GM21619 (cell line): ENCODE data around the gene CRISPLD2.

ENCODE experiments used
- ATAC-seq: cut with Tn5 transposase; IDR thresholded peaks from one replicate; pipeline ENCODE4 v1.9.1; 2021; ENCODE audit not compliant: unreplicated experiment

CRISPLD2 gene

DNA sequence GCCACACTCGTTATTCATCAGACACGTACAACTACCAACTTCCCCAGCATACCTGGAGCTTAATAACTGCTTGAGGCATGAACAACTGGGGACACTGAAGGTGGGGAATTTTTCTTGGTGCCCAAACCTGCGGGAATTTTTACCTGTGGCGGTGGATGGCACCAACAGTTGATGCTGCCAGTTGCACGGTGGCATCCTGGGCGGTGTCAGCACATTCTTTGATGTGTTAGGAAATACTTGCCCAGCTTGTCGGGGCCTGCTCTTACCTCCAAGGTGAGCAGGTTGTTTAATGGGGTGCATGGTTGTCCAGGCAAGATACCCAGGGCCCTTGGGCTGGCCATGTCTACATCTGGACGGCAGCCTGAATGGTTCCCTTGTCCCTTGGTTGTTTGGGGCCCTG is 79.6 kb downstream of the CRISPLD2 start:
- no peak for ATAC-seq

DNA sequence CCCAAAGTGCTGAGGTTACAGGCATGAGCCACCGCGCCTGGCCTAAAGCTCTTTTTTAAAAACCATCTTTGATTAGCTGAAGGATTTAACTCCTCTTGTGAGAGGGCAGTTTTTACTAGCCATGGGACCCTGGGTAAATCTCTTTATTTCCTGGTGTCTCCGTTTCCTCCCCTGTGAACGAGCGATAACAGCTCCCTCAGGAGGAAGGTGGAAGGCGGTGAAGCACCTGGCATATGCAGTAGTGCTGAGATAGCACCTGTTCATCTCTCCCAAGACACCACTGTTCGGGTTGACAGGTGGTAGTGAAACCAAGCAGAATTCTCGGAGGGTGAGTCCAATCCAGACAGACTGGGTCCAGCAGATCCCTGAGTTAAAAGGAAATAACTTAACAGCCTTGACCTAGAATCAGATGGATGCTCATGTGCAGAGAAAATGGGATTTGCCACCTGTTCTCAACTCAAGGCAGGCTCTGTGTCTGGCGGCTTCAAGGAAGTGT is 86.2 kb downstream of the CRISPLD2 start:
- ATAC-seq: no peak

DNA sequence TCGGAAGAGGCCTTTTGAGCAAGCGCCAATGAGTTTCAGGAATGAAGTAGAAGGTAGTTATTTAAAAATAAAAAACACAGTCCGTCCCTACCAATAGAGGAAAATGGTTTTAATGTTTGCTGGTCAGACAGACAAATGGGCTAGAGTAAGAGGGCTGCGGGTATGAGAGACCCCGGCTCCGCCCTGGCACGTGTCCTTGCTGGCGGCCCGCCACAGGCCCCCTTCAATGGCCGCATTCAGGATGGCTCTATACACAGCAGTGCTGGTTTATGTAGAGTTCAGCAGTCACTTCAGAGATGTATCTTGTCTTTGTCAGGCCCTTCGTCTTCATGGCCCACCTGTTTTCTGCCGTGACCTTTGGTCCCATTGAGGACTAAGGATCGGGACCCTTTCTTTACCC is 87.3 kb downstream of the CRISPLD2 start:
- no peak for ATAC-seq

DNA sequence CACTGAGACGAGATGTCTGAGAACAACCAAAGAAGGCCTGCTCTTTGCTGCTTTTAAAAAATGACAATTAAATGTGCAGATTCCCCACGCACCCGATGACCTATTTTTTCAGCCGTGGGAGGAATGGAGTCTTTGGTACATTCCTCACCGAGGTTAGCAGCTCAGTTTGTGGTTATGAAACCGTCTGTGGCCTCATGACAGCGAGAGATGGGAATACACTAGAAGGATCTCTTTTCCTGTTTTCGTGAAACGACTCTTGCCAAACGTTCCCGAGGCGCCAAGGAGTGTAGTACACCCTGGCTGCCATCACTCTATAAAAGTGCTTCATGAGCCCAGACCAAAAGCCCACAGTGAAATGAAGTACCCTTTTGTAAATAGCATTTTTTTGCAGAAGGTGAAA is 87.8 kb downstream of the CRISPLD2 start:
- ATAC-seq: no peak

DNA sequence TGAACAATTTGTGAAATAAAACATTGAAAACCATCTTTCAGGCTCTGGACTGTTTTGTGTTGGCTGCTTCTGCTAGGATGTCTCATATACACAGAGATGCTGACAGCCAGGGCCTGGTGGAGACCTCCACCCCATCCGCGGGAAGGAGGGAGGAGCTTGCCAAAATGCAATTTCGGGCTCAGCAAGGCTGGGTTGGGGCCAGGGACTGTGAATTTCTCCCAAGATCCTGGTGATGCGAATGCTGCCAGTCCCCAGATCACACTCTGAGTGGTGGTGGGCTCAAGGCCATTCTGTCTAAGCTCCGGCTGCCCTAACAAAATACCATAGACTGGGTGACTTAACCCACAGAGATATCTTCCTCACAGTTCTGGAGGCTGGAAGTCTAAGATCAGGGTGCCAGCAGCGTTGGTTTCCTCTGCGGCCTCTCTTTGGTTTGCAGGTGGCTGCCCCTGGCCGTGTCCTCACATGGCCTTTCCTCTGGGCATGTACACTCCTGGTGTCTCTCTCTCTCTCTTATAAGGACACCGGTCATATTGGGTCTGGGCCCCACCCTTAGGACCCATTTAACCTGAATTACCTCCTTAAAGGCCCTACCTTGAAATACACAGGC is 89.8 kb downstream of the CRISPLD2 start:
- ATAC-seq: no peak

DNA sequence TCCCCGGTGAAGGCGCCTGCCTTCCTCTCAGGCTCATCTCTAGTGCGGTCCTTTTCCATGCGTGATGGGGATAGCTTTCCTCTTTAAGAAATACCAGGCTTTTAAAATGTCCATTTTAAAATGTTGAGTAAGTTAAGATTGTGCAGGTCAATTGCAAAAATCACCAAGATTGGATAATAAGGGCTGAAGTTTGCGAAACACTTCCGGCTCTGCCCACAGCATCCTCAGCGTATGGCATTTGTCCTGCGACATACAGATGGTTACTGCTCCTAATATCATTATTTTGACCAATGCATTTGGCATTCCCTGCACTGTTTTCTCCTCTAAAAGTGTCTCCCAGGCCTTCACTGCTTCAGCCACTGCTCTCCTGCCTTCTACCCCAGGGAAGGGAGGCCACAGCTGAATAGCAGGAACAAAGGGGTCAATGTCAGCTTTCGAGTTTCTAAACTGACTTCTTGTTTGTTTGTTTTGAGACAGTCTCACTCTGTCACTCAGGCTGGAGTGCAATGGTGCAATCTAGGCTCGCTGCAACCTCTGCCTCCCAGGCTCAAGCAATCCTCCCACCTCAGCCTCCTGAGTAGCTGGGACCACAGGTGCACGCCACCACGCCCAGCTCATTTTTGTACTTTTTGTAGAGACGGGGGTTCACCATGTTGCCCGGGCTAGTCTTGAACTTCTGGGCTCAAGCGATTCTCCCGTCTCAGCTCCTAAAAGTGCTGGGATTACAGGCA is 91.9 kb downstream of the CRISPLD2 start:
- ATAC-seq: no peak

DNA sequence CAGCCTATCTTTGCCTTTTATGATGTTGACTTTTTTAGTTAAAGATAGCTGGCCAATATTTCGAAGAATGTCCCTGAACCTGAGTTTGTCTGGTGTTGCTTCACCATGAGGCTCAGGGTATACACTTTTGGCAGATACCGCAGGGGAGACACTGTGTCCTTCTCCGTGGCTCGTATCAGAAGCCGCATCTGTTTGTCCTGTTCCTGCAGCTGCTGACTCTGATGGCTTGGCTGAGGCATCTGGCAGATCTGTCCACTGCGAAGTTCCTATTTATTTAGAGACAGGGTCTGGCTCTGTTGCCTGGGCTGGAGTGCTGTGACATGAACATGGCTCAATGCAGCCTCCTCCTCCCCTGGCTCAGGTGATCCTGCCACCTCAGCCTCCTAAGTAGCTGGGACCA is 93.5 kb downstream of the CRISPLD2 start:
- ATAC-seq: no peak

DNA sequence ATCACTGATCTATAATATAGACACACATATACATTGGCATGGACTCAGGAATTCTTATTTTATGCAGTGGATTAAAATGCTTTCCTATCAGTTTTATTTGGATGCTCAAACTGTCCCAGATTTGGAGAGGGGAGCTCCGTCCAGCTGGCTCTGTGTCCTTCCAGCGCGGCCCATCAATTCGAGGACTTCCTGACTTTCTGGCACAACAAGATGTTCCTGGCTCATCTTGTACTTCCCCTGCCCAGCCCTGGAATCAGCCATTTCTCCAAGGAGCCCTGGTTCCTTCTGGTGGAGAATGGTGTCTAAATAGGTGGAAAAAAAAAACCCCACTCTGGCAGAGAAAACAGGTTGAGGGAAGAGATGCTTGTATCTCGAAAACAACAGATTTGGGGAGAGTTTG is 94.5 kb downstream of the CRISPLD2 start:
- no peak for ATAC-seq

DNA sequence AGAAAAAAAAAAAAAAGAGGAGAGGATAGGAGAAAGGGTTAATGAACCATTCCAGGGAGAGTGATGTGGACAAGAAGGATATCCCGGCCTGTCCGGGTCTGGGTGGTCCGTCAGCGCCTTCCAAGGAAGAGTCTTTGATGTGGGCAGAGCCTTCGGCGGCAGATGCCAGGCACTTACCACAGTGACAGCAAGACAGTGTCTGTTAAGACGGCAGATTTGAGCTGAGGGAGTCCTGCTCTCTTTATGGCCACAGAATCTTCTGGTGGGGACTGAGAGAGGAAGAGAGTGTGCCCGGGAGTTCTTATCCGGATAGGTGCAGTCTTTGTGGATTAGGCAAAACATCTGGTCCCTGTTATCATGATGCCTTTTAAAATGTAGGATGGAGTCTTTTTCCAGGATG is 96.4 kb downstream of the CRISPLD2 start:
- no peak for ATAC-seq

DNA sequence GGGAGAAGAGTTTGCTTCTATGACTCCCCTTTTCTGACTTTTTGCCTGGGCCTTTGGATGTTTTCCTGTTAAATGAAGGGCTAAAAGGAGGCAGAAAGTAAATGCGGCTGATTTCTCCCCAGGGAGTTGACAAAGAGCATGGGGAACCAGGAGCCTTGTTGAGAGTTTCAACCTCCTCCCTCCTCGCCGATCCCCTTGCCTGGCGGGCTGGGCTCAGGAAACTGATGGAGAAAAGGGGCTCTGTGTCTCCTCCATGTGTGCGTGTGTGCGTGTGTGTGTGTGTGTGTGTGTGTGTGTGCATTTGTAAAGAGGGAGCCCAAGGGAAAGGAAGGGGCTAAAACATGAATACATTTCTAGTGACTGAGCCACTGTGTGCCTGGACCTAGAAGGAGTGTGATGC is 97.1 kb downstream of the CRISPLD2 start:
- ATAC-seq: no peak

DNA sequence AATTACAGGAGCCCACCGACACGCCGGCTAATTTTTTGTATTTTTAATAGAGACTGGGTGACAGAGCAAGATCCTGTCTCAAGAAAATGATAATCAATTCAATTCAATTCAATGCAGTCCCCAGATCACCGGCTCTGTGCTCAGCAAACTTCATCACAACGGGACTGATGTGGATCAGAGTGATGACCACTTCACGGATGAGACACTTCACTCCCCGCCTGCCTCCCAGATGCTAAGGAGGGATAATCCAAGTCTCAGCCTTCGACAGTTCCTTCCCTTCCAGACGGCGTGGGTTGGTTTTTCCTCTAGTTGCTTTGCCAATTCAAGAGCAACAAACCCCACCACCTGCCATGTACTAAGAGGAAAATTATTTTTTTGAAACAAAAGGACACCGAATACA is 97.7 kb downstream of the CRISPLD2 start:
- ATAC-seq: no peak

DNA sequence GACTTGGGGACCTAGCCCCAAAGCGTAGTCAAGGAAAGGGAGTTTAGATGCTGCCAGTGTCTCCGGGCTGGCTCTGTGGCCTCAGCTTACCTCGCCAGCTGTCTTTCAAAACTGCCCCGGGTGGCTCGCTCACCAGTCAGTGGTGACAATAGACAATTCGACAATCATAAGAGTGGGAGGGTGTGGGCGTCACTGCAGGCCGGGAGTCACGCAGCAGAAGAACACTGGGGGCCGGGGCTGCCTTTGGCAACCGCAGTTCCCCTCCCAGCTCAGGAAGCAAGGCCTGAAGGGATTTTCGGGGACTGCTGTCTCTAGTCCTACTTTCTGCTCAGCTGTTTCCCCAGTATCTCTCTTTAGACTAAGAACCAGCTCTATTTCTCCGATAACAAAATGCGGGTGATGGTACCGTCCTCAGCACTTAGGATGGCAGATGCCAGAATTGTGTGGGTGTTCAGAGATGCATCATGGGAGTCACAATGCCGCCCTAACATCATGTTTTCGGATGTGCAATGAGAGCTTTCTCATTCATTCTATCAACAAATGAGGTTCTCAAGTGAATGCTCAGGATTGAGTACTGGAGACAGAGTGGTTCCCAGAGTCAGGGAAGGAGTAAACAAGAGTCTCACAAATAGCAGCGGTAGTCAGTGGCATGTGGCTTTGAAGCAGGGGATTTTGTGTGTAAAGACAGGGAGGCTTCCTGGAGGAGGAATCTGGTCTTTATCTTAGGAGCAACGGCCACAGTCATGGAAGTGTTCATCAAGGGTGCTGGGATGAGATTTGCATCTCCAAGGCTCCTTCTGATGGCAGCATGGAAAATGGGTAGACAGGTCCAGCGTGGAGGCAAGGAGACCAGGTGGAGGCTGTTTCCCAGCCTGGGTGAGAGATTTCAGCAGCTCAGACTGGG is 98.5 kb downstream of the CRISPLD2 start:
- no peak for ATAC-seq

DNA sequence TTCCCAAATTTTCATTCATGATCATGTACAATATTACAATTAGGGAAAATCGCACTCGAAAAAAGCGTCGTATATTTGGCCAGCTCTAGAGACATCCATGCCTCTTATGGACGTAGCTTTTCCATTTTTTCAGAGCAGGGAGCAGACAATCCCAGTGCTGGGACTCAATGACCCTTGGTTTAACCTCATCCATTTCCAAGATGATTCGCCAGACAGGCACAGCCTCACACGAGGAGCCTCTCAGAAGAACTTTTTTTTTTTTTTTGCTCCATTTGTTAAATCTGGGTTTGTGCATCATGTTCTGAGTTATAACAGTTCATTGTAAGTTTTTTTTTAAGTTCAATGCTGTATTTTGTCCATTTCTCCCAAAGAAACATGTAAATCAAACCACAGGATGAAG is 99.5 kb downstream of the CRISPLD2 start:
- ATAC-seq: no peak

DNA sequence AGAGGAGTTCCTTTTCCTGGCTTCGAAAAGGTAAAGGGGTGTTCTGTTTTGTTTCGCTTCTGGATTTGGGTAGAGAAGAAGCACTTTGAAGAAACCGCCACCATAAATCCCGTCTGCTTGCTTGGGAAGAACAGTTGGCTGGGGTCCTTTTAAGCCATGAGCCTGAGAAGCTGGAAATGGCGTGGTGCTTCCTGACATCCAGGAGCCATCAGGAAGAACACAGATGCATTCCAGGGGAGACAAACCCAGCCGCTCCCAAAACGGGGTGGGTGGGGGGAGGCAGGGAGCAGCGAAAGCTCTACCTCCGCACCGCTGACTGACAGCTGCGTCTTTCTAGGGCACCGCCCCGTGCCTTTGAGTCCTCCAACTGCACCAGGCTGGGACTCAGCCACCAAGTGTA is 99.9 kb downstream of the CRISPLD2 start:
- no peak for ATAC-seq

DNA sequence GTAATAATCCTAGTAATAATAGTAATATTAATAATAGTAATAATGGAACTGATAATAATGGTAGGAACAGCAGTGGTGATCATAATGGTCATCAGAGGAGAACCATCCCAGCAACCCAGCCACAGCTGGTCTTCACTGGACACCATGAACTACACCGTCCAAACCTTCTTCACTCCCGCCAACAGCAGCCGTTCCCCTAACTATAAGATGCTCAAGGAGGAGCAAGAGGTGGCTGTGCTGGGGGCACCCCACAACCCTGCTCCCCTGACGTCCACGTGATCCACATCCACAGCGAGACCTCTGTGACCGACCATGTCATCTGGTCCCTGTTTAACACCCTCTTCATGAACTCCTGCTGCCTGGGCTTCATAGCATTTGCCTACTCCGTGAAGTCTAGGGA is 100.5 kb downstream of the CRISPLD2 start:
- no peak for ATAC-seq

DNA sequence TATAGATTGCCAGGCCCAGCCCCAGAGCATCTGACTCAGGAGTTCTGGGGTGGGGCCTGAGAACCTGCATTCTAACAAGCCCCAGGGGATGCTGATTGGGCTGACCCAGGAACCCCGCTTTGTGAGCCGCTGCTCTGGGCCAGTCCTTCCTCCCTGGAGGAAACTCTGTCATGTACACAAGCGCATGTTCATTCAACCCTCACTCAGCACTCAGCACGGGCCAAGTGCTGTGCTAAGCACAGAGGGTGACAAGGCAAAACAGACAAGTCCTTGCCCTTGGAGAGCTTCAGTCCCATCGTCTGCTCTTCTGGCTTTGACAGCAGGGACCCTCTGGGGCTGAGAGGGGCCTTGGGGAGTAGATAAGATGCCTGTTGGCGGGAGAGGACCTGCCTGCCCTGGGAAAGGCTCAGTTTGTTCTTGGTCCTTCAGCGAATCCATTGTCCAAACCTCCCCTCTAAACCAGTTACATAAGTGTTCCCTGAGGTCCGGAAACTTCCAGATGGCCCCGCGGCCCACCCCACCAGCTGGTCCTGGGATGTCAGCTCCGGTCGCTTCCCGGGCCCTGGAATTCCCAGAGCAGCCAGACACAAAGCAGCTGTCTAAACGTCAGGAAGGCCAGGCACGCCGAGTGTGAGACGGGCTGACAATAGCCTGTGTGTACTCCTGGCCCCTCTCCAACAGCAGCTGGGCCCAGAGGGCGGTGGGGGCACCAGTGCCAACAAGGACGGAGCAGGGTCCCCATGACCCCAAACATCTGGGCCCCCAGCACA is 102.8 kb downstream of the CRISPLD2 start:
- ATAC-seq: no peak

DNA sequence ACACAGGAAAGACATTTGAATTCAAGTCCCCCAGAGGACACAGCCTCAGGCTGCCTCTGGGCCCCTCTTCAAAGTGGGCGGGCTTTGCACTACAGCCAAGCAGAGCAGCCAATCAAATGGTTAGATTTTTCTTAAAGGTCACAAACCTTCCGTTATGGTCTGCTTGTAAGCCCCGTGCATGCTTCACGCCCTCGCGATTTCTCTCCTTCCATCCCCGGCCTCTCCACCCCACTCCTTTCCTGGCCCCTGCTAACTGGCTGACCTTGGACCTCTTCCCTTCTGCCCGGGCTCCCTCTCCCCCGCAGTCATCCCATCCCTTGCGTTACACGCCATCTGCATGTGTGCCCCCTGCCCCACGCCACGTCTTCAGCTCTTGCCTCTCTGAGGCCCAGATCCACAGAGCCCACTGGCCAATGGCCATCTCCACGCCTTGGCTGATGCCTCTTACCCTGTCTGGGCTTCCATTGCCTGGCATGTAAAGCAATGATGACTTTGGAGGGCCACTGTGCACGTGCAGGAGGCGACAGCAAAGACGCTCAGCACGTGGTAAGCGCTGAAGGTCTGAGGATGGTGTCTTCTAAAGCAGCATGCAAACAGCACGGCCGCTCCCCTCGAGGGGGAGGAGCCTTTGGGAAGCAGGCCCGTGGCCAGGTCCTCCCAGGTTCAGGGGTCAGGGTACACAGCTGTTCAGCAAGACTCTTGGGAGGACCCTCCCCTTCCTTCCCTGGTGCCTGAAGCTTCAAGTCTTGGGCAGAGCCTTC is 104.7 kb downstream of the CRISPLD2 start:
- no peak for ATAC-seq

DNA sequence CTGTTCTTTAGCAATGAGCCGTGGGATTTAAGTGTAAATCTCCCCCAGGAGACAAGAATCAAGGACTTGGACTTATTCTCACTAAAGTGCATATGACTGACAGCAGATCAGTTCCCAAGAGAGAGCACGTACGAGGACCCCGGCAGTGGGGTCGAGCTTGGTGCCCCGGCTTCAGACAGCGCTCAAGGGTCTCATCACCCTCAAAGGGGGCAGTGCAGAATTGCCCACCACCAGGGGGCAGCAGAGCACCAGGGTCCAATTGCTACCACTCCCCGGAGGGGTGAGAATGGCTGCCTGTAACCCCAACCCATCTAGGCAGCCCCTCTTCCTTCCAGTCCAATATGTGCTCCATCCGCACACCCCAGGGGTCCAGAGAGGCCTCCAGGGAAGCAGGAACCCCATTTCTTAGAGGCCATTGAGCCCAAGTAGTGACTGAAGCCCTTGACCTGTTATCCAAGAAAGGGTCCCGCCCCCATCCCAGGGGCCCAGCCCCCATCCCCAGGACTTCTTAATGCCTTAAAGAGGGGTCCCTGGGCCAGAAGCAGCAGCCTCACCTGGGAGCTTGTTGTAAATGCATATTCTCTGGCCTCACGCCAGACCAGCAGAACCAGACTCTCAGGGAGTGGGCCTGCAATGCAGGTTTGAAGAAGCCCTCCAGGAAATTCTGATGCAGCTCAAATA is 105.4 kb downstream of the CRISPLD2 start:
- no peak for ATAC-seq

DNA sequence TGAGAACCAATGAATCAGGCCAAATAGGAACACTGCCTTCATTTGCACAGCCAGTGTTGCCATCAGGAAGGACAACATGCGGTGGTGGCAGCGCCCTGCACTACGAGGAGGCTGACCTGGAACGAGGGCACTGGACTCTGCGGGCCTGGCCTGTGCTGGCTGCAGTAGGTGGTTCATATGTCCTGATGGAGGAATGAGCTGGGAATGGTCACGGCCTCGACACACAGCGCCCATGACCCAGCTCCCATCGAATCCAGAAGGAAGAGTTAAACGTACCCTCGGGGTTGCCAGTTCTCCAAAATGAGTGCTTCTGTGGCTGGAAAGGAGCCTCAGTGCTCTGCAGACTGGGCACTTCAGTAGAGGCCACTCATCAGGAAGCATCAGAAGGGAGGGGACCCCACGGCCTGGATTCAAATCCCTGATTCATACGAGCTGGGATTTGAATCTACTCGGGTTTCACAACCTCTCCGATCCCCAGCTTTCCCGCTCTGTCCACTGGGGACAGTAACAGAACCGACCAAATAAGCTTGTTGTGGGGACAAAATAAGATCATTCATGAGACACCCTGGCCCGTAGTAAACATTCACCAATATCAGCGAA is 106.1 kb downstream of the CRISPLD2 start:
- no peak for ATAC-seq
